SK-N-MC (cell line): Measurements from ENCODE around the gene RALGDS.
"Not testable (repeated sequence)": the region's sequence is repeated elsewhere in the genome, so short reads cannot be mapped to it uniquely, and the experiment has no call there.

Experiments used
- EZH2 ChIP-seq: fragments of 200-600 bp; sonication (generic); IDR thresholded peaks from one replicate; pipeline ENCODE4 v1.6.1; 2017; ENCODE audit warnings: antibody characterized with exemption
- POLR2AphosphoS5 ChIP-seq: IDR thresholded peaks from 2 replicates; pipeline ENCODE4 v1.6.1; 2012; ENCODE audit warnings: mild to moderate bottlenecking, low read depth, low read length, borderline replicate concordance

GRCh38 chr9:133081957-133082644, 38.9 kb downstream of the RALGDS start:
- TF ChIP-seq EZH2, POLR2AphosphoS5: not testable (repeated sequence)
